PC-9 (cell line): ENCODE data around the gene CUL1.

Experiments
- EZH2 ChIP-seq: fragments of 200-600 bp; sonication (generic); IDR thresholded peaks from 2 replicates; pipeline ENCODE4 v1.8.0; 2017; ENCODE audit warnings: antibody characterized with exemption, low read depth
- TF ChIP-seq, protein P1 (sequence below): fragments of 200-600 bp; sonication (generic); conservative IDR thresholded peaks from 2 replicates; pipeline ENCODE4 v1.6.1; 2017; ENCODE audit warnings: mixed run types, antibody characterized with exemption, mild to moderate bottlenecking, moderate library complexity

DNA sequence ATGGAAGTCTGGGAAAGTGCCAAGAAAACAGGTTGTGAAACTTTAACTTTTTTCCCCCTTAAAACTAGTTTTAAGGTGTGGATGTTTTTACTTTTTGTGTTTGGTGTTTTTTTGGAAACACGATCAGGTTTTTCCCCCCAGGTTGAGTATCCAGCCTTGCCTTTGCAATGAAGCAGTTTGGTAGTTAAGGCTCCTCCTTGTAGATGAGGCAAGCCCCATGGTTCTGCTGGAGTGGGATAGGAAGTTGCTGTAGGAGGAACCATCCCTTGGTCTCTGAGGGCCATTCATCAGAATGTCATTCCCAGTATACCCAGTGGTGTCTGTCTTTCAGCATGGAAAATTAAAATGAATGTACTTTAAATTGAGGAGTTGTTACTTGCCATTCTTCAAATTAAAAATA lies 2.7 kb downstream of the CUL1 start:
- TF ChIP-seq, protein P1, sequence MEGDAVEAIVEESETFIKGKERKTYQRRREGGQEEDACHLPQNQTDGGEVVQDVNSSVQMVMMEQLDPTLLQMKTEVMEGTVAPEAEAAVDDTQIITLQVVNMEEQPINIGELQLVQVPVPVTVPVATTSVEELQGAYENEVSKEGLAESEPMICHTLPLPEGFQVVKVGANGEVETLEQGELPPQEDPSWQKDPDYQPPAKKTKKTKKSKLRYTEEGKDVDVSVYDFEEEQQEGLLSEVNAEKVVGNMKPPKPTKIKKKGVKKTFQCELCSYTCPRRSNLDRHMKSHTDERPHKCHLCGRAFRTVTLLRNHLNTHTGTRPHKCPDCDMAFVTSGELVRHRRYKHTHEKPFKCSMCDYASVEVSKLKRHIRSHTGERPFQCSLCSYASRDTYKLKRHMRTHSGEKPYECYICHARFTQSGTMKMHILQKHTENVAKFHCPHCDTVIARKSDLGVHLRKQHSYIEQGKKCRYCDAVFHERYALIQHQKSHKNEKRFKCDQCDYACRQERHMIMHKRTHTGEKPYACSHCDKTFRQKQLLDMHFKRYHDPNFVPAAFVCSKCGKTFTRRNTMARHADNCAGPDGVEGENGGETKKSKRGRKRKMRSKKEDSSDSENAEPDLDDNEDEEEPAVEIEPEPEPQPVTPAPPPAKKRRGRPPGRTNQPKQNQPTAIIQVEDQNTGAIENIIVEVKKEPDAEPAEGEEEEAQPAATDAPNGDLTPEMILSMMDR = no peak
- no peak for TF ChIP-seq EZH2
